ENCODE data around the gene SH3GL2. TPM values are rescaled to one million over a fixed set of nuclear protein-coding genes. Genes with fewer than 3 reads are reported as not detected.

The SH3GL2 gene
- polyA plus RNA-seq, 3 donors = 5.4 to 6.4 (median 5.5) TPM

- no peak for DNase-seq (ENCODE audit: low read depth in 3 of 3, low spot score in 2 of 3)
Observed at GRCh38 chr9:17609312-17610005, 30.6 kb downstream of the SH3GL2 start.

DNA sequence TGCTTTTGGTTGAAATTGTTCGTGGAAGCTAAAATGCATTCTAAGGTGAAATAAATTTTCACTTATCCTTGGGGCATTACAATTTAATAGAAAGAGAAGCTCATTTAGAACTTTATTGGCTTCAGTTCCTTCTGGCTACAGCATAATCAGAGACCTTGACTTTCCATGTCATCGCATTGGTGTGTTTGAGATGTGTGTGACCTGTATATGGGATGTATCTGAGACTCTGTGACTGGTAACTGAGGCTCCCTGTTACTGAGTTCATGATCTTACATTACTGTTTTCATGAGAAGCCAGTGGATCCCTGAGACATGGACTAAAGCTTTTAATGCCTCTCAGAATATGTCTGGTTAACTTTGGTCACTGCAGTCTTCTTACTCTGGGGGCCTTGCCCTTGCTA is 32.5 kb downstream of the SH3GL2 start:
- no peak for DNase-seq (ENCODE audit: low read depth in 3 of 3, low spot score in 2 of 3)

DNA sequence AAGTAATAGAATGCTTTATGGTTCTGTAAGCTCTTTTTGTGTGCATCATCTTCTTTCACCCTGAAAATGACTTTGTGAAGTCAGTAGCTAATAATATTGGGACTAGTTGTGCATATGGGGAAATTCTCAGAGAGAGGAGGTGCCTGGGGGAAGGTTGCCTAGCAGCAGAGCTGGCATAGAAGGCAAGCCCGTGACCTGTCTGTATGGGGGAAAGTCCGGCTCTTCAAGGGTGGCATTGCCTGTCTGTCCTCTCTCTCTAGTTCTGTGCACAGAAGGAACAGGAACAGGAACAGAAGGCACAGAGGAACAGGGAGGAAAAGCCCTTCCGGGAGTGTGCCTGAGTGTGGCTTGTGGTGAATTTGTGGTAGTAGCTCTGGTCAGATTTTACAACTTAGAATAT is 33.1 kb downstream of the SH3GL2 start:
- DNase-seq (ENCODE audit: low read depth in 3 of 3, low spot score in 2 of 3) = no peak

DNA sequence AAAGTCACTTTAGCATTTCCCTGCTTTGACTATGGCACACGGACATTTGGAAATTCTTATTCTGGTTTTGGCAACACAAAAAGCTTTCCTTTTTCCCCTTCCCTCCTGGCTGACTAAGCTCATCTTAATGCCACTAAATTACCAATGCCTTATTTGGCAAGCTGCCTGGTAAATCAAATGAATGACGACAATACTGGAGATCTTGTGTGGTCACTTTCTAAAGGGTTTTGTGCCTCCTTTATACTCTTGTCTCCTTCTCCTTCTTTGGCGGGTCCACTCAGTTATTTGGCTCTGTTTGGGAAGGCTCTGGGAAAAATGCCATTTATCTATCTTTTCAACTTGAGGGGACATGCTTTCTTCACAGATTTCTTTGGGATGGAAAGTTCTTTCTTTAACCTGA is 34.9 kb downstream of the SH3GL2 start:
- no peak for DNase-seq (ENCODE audit: low read depth in 3 of 3, low spot score in 2 of 3)

DNA sequence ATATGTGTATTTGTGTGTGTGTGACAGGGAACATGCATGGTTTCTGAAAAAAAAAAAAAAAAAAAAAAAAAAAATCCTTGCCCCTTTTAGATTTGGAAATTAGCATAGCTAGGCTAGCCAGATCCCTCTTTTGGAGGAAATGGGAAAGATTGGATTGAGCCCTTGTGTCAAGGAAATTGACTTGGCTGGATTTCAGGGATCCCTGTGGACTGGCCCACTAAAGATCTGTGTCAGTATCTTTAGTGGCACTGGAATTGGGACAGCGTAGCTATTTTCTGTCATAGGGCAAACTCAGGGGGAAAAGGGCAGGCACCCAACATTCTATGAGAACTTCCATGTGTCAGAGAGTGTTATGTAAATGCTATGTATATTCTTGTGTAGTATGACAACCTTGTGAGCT is 35.4 kb downstream of the SH3GL2 start:
- no peak for DNase-seq (ENCODE audit: low read depth in 3 of 3, low spot score in 2 of 3)

DNA sequence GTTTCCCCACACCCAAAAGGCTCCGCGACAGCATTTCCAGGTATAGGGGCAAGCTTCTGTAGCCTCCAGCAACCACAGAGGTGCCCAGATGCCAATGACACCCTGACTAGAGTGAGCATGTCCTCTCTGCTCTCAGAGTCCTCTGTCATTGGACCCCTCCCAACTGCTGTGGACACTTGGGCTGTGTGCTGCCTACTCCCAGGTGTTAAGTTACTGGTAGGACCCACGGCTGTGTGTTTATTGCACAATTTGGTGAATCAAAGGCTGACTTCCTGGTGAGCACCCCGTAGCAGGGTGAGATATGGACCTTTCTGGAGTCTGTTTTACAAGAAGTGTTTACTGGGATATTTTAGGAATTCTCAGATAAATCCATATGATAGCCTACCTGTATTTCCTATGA is 36.0 kb downstream of the SH3GL2 start:
- no peak for DNase-seq (ENCODE audit: low read depth in 3 of 3, low spot score in 2 of 3)

GRCh38 chr9:17622141-17622540 is 43.3 kb downstream of the SH3GL2 start:
- no peak for DNase-seq (ENCODE audit: low read depth in 3 of 3, low spot score in 2 of 3)

- DNase-seq (ENCODE audit: low read depth in 3 of 3, low spot score in 2 of 3) = no peak
Observed at GRCh38 chr9:17622749-17623148, 43.9 kb downstream of the SH3GL2 start.

- no peak for DNase-seq (ENCODE audit: low read depth in 3 of 3, low spot score in 2 of 3)
Observed at GRCh38 chr9:17623965-17624364, 45.1 kb downstream of the SH3GL2 start.

GRCh38 chr9:17624571-17624970 is 45.7 kb downstream of the SH3GL2 start:
- DNase-seq (ENCODE audit: low read depth in 3 of 3, low spot score in 2 of 3) = no peak

DNA sequence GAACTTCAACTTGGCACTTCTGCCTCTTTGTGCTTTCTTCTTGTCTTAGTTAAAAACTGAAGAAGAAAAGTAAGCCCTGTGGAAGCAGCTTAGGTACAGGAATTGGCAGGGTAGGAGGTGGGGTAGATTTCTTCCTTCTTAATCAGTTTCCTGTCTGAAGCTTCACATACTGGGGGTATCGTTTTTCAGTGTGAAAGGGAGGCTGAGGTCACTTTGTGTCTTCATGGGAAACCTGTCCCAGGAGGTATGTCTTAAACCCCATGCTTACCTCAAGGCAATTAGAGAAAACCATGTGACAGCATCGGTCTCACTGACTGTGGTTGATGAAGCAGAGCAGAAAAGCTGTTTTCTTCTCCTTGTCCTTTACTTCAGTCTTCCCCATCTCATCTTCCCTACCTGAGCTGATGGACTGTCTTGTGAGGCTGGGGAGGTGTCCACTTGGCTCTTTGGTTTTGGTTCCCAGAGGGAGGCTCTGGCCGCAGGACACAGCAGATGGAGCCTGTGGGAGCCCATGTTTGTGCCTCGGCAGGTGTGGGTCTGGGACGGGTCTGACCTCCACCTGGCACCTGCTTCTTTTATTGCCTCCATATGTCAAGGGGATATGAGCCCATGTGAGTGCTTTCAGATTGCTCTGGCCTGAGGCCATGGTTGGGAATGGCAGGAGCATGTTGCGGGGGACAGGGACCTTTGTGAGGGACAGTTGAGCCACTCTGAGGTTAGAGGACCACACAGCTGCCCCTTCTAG is 47.0 kb downstream of the SH3GL2 start:
- DNase-seq (ENCODE audit: low read depth in 3 of 3, low spot score in 2 of 3) = no peak

DNA sequence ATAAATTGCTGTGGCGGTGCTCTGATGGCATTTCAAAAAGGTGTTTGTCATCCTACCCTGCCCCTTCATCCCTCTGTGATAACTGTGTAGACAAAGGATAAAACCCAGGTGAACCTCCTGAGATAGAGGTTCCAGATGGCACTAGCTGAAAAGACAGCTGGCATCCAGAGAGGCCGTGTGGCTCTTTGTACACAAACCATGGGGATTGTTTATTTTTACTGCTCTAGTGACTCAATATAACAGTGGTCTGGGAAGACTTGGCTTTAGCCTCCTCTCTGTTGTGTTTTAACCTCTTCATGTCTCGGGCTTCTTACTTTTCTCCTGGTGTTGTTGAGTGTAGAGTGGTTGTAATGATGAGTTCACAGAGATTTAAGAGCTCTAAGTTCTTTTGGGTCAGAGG is 48.8 kb downstream of the SH3GL2 start:
- DNase-seq (ENCODE audit: low read depth in 3 of 3, low spot score in 2 of 3) = no peak

GRCh38 chr9:17628624-17629023 is 49.8 kb downstream of the SH3GL2 start:
- no peak for DNase-seq (ENCODE audit: low read depth in 3 of 3, low spot score in 2 of 3)

- DNase-seq (ENCODE audit: low read depth in 3 of 3, low spot score in 2 of 3) = no peak
Observed at GRCh38 chr9:17630531-17630949, 51.7 kb downstream of the SH3GL2 start.

DNA sequence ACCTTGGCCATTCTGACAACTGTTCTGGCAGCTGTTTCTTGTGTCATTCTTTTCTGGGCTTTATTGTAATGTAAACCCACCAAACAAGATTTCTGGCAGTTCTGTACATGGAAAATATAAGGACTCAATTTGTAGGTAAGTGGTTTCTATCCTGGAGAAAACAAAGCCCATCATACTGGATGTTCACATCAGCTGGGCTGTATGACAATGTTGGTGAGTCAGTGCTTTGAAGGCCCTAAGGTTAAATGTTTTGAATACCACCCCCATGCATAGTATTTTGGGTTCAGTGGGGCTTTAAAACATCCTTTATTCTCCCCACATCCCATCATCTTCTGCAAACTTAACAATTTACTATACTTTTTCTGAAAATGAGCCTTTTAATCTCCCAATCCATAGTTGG is 52.5 kb downstream of the SH3GL2 start:
- DNase-seq (ENCODE audit: low read depth in 3 of 3, low spot score in 2 of 3) = no peak

DNA sequence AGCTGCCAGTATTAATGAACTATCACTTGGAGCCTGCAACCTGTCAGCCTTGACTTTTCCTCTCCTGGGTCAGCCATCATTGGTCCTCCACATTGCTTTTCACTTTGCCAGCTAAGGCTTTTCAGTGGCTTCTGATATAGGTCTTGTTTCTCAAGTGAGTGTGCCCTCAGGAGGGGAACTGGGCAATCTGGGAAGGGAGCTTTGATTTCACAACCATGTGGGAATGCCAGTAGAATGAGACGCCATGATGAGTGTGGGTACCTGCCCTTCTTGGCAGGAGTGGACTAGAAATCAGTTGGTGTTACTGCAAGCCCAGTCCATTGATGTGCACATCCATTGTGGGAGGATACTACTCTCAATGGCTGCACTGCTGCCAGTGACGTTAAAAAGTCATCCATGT is 54.1 kb downstream of the SH3GL2 start:
- no peak for DNase-seq (ENCODE audit: low read depth in 3 of 3, low spot score in 2 of 3)

DNA sequence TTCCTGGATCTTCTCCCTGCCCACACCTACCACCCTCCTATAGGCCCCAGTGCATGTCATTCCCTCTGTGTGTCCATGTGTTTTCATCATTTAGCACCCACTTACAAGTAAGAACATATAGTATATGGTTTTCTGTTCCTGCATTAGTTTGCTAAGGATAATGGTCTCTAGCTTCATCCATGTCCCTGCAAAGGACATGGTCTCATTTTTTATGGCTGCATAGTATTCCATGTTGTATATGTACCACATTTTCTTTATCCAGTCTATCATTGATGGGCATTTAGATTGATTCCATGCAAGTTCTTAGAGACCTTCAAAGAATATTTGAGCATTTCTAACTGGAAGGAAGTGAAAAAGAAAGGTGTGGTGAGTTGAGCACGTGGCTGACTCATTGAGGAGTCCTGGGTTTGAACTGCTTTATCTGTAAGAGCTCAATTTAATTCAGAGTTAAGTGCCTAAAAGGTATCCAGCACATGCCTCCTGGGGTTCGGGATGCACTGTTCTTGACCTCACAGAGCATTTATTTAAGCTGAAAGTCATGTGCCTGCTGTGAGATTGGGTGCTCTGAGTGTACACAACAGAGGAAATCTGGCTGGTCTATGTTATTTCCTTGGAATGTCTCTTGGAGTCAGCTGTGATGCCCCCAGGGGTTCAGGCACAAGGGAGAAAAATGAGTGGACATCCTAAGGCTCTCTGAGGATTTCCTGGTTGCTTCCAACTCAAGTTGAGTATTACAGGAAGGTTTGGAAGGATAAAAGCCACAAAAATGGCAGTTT is 56.4 kb downstream of the SH3GL2 start:
- no peak for DNase-seq (ENCODE audit: low read depth in 3 of 3, low spot score in 2 of 3)

GRCh38 chr9:17636349-17636748 is 57.5 kb downstream of the SH3GL2 start:
- DNase-seq (ENCODE audit: low read depth in 3 of 3, low spot score in 2 of 3) = no peak

DNA sequence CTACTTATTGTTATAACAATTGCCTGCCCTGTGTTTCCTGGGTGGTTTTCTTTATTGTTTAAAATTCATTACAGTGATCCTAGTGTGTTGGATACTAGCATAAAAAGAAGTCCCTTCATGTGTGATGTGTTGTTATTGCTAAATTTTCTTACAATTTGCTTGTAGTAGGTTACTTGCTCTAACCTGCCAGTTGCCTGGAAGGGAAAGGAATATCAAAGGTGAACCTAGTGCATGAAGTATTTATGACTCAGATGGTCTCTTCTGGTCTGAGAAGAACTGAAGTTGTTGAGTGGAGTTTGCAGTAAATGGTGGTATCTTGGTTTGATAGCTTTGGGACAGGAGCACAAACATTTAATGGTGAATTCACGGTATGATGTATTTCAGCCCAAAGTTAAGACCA is 58.0 kb downstream of the SH3GL2 start:
- DNase-seq (ENCODE audit: low read depth in 3 of 3, low spot score in 2 of 3) = no peak

DNA sequence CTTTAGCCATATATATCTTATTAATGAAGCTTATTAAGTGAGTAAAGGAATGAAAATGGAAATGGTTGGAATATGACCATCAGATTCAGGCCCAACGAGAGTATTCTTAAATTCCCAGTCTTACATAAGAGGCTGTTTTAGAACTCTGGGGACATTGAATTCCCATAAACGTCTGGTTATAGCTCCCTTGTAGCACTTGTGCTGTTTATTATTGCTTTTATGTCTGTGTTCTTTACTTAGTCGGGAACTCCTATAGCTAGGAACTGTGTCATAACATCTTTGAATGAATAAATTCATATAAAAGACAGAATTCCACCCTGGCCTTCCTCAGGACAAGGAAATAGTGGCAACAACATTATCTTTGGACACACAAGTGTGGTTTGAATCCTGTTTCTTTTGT is 58.4 kb downstream of the SH3GL2 start:
- no peak for DNase-seq (ENCODE audit: low read depth in 3 of 3, low spot score in 2 of 3)

- DNase-seq (ENCODE audit: low read depth in 3 of 3, low spot score in 2 of 3) = no peak
Observed at GRCh38 chr9:17648516-17648915, 69.7 kb downstream of the SH3GL2 start.

DNA sequence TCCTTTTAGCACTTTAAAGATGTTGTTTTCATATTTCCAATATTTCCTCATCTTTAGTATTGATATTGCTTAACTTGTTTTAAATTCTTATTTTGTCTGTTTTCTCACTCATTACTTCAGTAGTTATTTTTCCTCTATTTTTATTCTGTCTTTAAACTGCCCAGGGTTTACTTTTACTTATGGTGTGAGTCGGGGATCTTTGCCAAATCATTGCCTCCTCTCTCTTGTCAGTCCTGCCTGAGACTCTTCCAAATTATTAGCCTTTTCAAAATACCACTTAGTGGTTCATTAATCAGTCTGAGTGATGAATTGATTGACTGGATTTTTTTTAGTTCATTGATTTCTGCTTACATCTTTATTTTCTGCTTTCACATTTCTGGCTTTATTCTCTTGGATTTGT is 72.9 kb downstream of the SH3GL2 start:
- no peak for DNase-seq (ENCODE audit: low read depth in 3 of 3, low spot score in 2 of 3)

Data from right renal cortex interstitium (tissue), 3 donors.